Measurements from ENCODE around the gene CCDC73. TPM values are rescaled to one million over a fixed set of nuclear protein-coding genes. Genes with fewer than 3 reads are reported as not detected.
"Not testable (repeated sequence)": the region's sequence is repeated elsewhere in the genome, so short reads cannot be mapped to it uniquely, and the experiment has no call there.

CCDC73 gene
- total RNA-seq, 4 donors from 2014 or later, result not detected

DNA sequence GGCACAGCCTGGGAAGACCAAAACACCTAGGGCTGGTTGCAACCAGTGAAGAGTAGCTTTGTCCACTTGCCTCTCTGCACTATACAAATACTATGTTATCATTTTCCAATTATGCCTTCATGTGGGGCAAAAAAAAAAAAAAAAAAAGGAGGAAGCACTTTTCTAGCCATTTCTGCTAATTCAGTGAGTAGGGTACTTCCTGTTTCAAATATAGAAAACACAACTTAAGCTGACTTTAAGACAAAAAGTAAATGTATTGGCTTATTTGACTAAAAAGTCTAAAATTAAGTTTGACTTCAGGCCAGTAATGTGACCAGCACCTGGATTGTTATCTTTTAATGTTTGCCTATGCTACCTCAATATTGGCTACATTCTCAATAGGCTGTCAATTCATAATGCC lies 15.3 kb downstream of the CCDC73 start:
- intact Hi-C loops (cut with DNase I), result no loop called here
- H3K27ac ChIP-seq (replicated peaks in 1 of 4), result no peak overlapping the region
- no peaks in the 10 kb centered on the region for H3K4me1 ChIP-seq
- TF ChIP-seq POLR2AphosphoS5 (IDR thresholded peaks at IDR 0.05), result no peak
- TF ChIP-seq CTCF (IDR thresholded peaks at IDR 0.05), result no peak
- TF ChIP-seq POLR2A (IDR thresholded peaks at IDR 0.05; ENCODE audit: low read depth), result no peak
- no peak for TF ChIP-seq EP300 (IDR thresholded peaks at IDR 0.05)
- H3K36me3 ChIP-seq, result no peaks in the 10 kb centered on the region
- no peaks in the 10 kb centered on the region for H3K9me3 ChIP-seq
- no peak overlapping the region for H3K4me3 ChIP-seq
- DNase-seq (ENCODE audit: extremely low spot score), result no peak
- H3K27me3 ChIP-seq, result no peaks in the 10 kb centered on the region

GRCh38 chr11:32775908-32776307 lies 18.6 kb downstream of the CCDC73 start:
- no peak for DNase-seq (ENCODE audit: extremely low spot score)
- Histone ChIP-seq H3K4me3 (no peak overlapping the region), H3K4me1 (no peaks in the 10 kb centered on the region), H3K9me3 (no peaks in the 10 kb centered on the region), H3K27ac (replicated peaks in 1 of 4) (no peak overlapping the region), H3K27me3 (no peaks in the 10 kb centered on the region), H3K36me3 (no peaks in the 10 kb centered on the region)
- TF ChIP-seq EP300 (IDR thresholded peaks at IDR 0.05), result no peak
- TF ChIP-seq CTCF (IDR thresholded peaks at IDR 0.05), result no peak
- TF ChIP-seq POLR2A (IDR thresholded peaks at IDR 0.05; ENCODE audit: low read depth), result no peak
- no peak for TF ChIP-seq POLR2AphosphoS5 (IDR thresholded peaks at IDR 0.05)
- intact Hi-C loops (cut with DNase I), result no loop called here
- 65% methylated on average over 2 of the region's 2 CpGs for WGBS

DNA sequence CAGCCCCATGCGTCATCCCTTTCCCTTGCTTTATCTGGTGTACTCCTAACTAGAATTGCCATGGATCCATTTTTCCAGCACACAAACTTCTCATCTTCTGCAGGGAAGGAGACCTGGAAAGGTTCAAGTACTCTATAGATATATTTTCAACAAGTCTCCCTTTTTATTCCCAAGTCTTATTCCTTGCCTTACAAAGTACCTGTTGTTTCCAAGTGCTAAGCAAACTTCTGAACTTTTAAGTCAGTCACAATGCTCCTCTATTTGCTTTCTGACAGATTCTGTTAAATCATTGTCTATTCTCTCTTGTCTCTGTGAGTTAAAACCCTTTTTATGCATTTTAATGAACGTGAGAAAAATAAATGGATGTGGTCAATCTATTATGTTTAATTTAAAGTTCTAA lies 20.4 kb downstream of the CCDC73 start:
- no peaks in the 10 kb centered on the region for H3K4me1 ChIP-seq
- DNase-seq (ENCODE audit: extremely low spot score), result no peak
- WGBS, result 72% methylated on average over 2 of the region's 2 CpGs
- no peak overlapping the region for H3K4me3 ChIP-seq
- no peaks in the 10 kb centered on the region for H3K36me3 ChIP-seq
- H3K9me3 ChIP-seq, result no peaks in the 10 kb centered on the region
- no peak for TF ChIP-seq EP300 (IDR thresholded peaks at IDR 0.05)
- TF ChIP-seq POLR2A (IDR thresholded peaks at IDR 0.05; ENCODE audit: low read depth), result no peak
- intact Hi-C loops (cut with DNase I), result no loop called here
- no peaks in the 10 kb centered on the region for H3K27me3 ChIP-seq
- H3K27ac ChIP-seq (replicated peaks in 1 of 4), result no peak overlapping the region

- intact Hi-C loops (cut with DNase I), result no loop called here
Observed at GRCh38 chr11:32772731-32773130, 21.7 kb downstream of the CCDC73 start.

DNA sequence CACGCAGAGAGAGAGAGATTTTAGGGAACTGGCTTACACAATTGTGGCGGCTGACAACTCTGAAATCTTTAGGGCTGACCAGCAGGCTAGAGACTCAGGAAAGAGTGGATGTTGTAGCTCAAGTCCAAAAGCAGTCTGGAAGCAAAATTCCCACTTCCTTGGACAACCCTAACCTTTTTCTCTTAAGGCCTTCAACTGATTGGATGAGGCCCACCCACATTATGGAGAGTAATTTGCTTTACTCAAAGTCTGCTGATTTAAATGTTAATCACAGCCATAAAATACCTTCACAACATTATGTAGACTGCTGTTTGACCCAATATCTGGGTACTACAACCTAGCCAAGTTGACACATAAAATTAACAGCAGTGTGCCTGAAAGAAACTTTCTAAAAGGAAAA lies 32.7 kb downstream of the CCDC73 start:
- intact Hi-C loops (cut with DNase I); H3K27ac ChIP-seq (replicated peaks in 1 of 4): not testable (repeated sequence)
- WGBS, result 87% methylated on average over 2 of the region's 2 CpGs

More at GRCh38 chr11:32772731-32773130, 21.7 kb downstream of the CCDC73 start:
- Histone ChIP-seq H3K36me3 (no peaks in the 10 kb centered on the region), H3K27ac (replicated peaks in 1 of 4) (no peak overlapping the region), H3K4me3 (no peak overlapping the region), H3K27me3 (no peaks in the 10 kb centered on the region), H3K4me1 (no peaks in the 10 kb centered on the region), H3K9me3 (no peaks in the 10 kb centered on the region)
- no peak for DNase-seq (ENCODE audit: extremely low spot score)
- TF ChIP-seq POLR2AphosphoS5 (IDR thresholded peaks at IDR 0.05) (no peak), POLR2A (IDR thresholded peaks at IDR 0.05; ENCODE audit: low read depth) (no peak)

GRCh38 chr11:32758291-32758690 lies 36.2 kb downstream of the CCDC73 start:
- TF ChIP-seq CTCF (IDR thresholded peaks at IDR 0.05) (no peak), EP300 (IDR thresholded peaks at IDR 0.05) (no peak), POLR2A (IDR thresholded peaks at IDR 0.05; ENCODE audit: low read depth) (no peak), POLR2AphosphoS5 (IDR thresholded peaks at IDR 0.05) (no peak)
- intact Hi-C loops (cut with DNase I), result no loop called here

More for the DNA sequence above, 32.7 kb downstream of the CCDC73 start:
- not testable (repeated sequence) for H3K9me3 ChIP-seq; H3K4me1 ChIP-seq; H3K4me3 ChIP-seq; H3K36me3 ChIP-seq; H3K27me3 ChIP-seq; DNase-seq (ENCODE audit: extremely low spot score)

DNA sequence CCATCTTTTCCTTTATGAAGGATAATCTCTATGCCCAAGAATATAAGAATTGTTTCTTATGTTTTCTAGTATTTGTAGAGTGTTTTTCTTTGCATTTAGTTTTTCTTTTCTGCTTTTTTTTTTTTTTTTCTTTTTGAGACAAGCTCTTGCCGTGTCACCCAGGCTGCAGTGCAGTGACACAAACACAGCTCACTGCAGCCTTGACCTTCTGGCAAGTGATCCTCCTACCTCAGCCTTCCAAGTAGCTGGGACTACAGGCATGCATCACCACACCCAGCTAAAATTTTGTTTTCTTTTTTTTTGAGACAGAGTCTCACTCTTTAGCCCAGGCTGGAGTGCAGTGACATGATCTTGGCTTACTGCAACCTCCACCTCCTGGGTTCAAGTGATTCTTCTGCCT lies 41.3 kb downstream of the CCDC73 start:
- intact Hi-C loops (cut with DNase I); DNase-seq (ENCODE audit: extremely low spot score); H3K27me3 ChIP-seq; H3K9me3 ChIP-seq; H3K36me3 ChIP-seq; H3K27ac ChIP-seq (replicated peaks in 1 of 4); H3K4me1 ChIP-seq; H3K4me3 ChIP-seq: not testable (repeated sequence)
- 77% methylated on average over 1 of the region's 1 CpG for WGBS

More at GRCh38 chr11:32758291-32758690, 36.2 kb downstream of the CCDC73 start:
- WGBS, result 73% methylated on average over 2 of the region's 2 CpGs
- Histone ChIP-seq H3K27ac (replicated peaks in 1 of 4) (no peak overlapping the region), H3K4me3 (no peak overlapping the region), H3K9me3 (peaks cover 0 to 8% (median 0%) of the 10 kb centered on the region in 4 donors), H3K27me3 (no peaks in the 10 kb centered on the region), H3K36me3 (no peaks in the 10 kb centered on the region), H3K4me1 (no peaks in the 10 kb centered on the region)
- DNase-seq (ENCODE audit: extremely low spot score), result no peak

Measured in esophagus muscularis mucosa (tissue), 4 donors.